ENCODE measurements around the gene KIAA0513. TPM values are rescaled to one million over a fixed set of nuclear protein-coding genes. Genes with fewer than 3 reads are reported as not detected.
"Not testable (repeated sequence)": the region's sequence is repeated elsewhere in the genome, so short reads cannot be mapped to it uniquely, and the experiment has no call there.

Gene KIAA0513
- total RNA-seq, 4 donors from 2014 or later, result 18.5 to 41.3 (median 34.5) TPM

DNA sequence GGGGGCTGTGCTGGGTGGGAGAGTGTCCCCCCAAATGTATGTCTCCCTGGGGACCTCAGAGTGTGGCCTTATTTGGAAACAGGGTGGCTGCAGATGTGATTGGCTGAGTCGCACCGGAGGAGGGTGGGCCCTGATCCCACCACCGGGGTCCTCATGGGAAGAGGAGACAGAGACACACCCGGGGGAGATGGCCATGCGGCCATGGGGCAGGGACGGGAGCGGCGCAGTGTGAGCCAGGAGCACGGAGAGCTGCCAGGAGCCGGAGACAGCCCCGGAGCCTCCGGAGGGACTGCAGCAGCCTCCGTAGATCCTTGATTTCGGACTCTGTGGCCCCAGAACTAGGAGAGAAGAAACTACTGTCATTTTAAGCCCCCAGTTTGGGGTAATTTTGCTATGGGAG is 86.3 kb downstream of the KIAA0513 start:
- DNase-seq, result no peak
- peaks cover 3 to 8% (median 8%) of the 10 kb centered on the region in 4 donors for H3K4me1 ChIP-seq
- H3K9me3 ChIP-seq, result no peaks in the 10 kb centered on the region
- no peak overlapping the region for H3K27ac ChIP-seq
- no peak for TF ChIP-seq EP300 (IDR thresholded peaks at IDR 0.05; ENCODE audit: low read depth)
- TF ChIP-seq POLR2A (IDR thresholded peaks at IDR 0.05), result no peak
- TF ChIP-seq, protein P1, sequence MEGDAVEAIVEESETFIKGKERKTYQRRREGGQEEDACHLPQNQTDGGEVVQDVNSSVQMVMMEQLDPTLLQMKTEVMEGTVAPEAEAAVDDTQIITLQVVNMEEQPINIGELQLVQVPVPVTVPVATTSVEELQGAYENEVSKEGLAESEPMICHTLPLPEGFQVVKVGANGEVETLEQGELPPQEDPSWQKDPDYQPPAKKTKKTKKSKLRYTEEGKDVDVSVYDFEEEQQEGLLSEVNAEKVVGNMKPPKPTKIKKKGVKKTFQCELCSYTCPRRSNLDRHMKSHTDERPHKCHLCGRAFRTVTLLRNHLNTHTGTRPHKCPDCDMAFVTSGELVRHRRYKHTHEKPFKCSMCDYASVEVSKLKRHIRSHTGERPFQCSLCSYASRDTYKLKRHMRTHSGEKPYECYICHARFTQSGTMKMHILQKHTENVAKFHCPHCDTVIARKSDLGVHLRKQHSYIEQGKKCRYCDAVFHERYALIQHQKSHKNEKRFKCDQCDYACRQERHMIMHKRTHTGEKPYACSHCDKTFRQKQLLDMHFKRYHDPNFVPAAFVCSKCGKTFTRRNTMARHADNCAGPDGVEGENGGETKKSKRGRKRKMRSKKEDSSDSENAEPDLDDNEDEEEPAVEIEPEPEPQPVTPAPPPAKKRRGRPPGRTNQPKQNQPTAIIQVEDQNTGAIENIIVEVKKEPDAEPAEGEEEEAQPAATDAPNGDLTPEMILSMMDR (IDR thresholded peaks at IDR 0.05), result no peak
- no peak for TF ChIP-seq POLR2AphosphoS5 (IDR thresholded peaks at IDR 0.05)
- in situ Hi-C loops (cut with MboI; ENCODE audit: low pct_ligation_motif_present in 1 of 4, low pct_unique_long_range_greater_than_20kb in 1 of 4, low sequenced_read_pairs in 3 of 4) (no loop called here), intact Hi-C loops (cut with DNase I; ENCODE audit: low total_unique reads) (loop anchor here (5.0 to 10.0 kb wide), 3 partner anchors 61 to 601 kb away; no protein-coding TSS in a partner anchor)
- no peaks in the 10 kb centered on the region for H3K27me3 ChIP-seq
- no peak overlapping the region for H3K4me3 ChIP-seq
- no peaks in the 10 kb centered on the region for H3K36me3 ChIP-seq
- WGBS, 2 donors (ENCODE audit: low coverage in 1 of 2), result 67 to 80% methylated on average over 6 to 13 of the region's 14 CpGs

GRCh38 chr16:85114909-85115567 is 87.4 kb downstream of the KIAA0513 start:
- peak; percentile 93 for DNase-seq
- Histone ChIP-seq H3K4me1 (peaks cover 3 to 8% (median 8%) of the 10 kb centered on the region in 4 donors), H3K4me3 (peak overlapping the region in 2 of 4 donors; percentile 27 to 44), H3K9me3 (no peaks in the 10 kb centered on the region), H3K27me3 (no peaks in the 10 kb centered on the region), H3K36me3 (no peaks in the 10 kb centered on the region), H3K27ac (peak overlapping the region; percentile 49 to 75 (median 62))
- intact Hi-C loops (cut with DNase I; ENCODE audit: low total_unique reads) (loop anchor here (5.0 to 10.0 kb wide), 3 partner anchors 60 to 600 kb away; no protein-coding TSS in a partner anchor), in situ Hi-C loops (cut with MboI; ENCODE audit: low pct_ligation_motif_present in 1 of 4, low pct_unique_long_range_greater_than_20kb in 1 of 4, low sequenced_read_pairs in 3 of 4) (no loop called here)
- TF ChIP-seq, protein P1 (IDR thresholded peaks at IDR 0.05), result peak; percentile 95 to 98 (median 96)
- TF ChIP-seq POLR2AphosphoS5 (IDR thresholded peaks at IDR 0.05) (no peak), EP300 (IDR thresholded peaks at IDR 0.05; ENCODE audit: low read depth) (no peak), POLR2A (IDR thresholded peaks at IDR 0.05) (no peak)
- WGBS, 2 donors (ENCODE audit: low coverage in 1 of 2), result 8 to 10% methylated on average over 6 to 20 of the region's 20 CpGs

DNA sequence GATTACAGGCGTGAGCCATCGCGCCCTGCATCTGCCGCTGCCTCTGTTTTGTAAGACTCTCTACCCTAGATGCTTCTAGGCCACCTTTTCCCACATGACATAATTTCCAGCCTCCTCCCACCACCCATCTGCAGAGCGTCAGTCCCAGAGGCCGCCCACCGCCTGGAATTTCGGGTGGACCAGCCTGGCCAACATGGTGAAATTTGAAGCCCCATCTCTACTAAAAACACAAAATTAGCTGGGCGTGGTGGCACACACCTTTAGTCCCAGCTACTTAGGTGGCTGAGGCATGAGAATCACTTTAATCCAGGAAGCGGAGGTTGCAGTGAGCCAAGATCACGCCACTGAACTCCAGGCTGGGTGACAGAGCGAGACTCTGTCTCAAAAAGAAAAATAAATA is 89.8 kb downstream of the KIAA0513 start:
- Histone ChIP-seq H3K4me1 (peaks cover 3 to 8% (median 8%) of the 10 kb centered on the region in 4 donors), H3K36me3 (no peaks in the 10 kb centered on the region), H3K27ac (no peak overlapping the region), H3K9me3 (no peaks in the 10 kb centered on the region), H3K27me3 (no peaks in the 10 kb centered on the region), H3K4me3 (no peak overlapping the region)
- no peak for DNase-seq
- WGBS, 2 donors (ENCODE audit: low coverage in 1 of 2), result 85 to 92% methylated on average over 4 to 12 of the region's 12 CpGs
- intact Hi-C loops (cut with DNase I; ENCODE audit: low total_unique reads), result loop anchor here (10.0 kb wide), 2 partner anchors 57 to 597 kb away; no protein-coding TSS in a partner anchor
- in situ Hi-C loops (cut with MboI; ENCODE audit: low pct_ligation_motif_present in 1 of 4, low pct_unique_long_range_greater_than_20kb in 1 of 4, low sequenced_read_pairs in 3 of 4), result no loop called here
- TF ChIP-seq POLR2AphosphoS5 (IDR thresholded peaks at IDR 0.05) (no peak), POLR2A (IDR thresholded peaks at IDR 0.05) (no peak), EP300 (IDR thresholded peaks at IDR 0.05; ENCODE audit: low read depth) (no peak)
- TF ChIP-seq, protein P1 (IDR thresholded peaks at IDR 0.05), result no peak

DNA sequence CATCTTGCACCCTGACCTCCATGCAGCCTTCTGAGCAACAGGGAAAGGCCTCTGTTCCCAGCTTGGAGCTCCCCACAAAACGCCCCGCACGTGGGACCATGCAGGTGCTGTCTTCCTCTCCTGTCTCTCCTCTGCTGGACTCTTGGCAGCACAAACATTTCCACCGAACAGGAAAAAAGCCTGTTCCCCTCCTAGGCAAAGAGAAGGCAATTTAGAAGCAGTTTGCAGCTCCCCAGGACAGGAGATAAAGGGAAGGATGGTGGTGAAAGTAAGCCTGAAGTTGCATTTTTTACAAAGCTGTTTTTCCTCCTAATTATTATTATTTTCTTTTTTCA is 92.4 kb downstream of the KIAA0513 start:
- no peak for TF ChIP-seq EP300 (IDR thresholded peaks at IDR 0.05; ENCODE audit: low read depth)
- TF ChIP-seq POLR2AphosphoS5 (IDR thresholded peaks at IDR 0.05), result no peak
- TF ChIP-seq POLR2A (IDR thresholded peaks at IDR 0.05), result no peak
- TF ChIP-seq, protein P1 (IDR thresholded peaks at IDR 0.05), result no peak
- in situ Hi-C loops (cut with MboI; ENCODE audit: low pct_ligation_motif_present in 1 of 4, low pct_unique_long_range_greater_than_20kb in 1 of 4, low sequenced_read_pairs in 3 of 4), result no loop called here
- no peak for DNase-seq
- Histone ChIP-seq H3K27ac (no peak overlapping the region), H3K4me3 (no peak overlapping the region), H3K9me3 (no peaks in the 10 kb centered on the region), H3K27me3 (no peaks in the 10 kb centered on the region), H3K36me3 (no peaks in the 10 kb centered on the region), H3K4me1 (peaks cover 3 to 5% (median 4%) of the 10 kb centered on the region in 4 donors)
- intact Hi-C loops (cut with DNase I; ENCODE audit: low total_unique reads), result no loop called here
- WGBS, 2 donors (ENCODE audit: low coverage in 1 of 2), result 61 to 81% methylated on average over 4 of the region's 4 CpGs

- DNase-seq; intact Hi-C loops (cut with DNase I; ENCODE audit: low total_unique reads); H3K9me3 ChIP-seq; H3K4me3 ChIP-seq; H3K27me3 ChIP-seq; H3K36me3 ChIP-seq; in situ Hi-C loops (cut with MboI; ENCODE audit: low pct_ligation_motif_present in 1 of 4, low pct_unique_long_range_greater_than_20kb in 1 of 4, low sequenced_read_pairs in 3 of 4): not testable (repeated sequence)
- peaks cover 3 to 13% (median 8%) of the 10 kb centered on the region in 4 donors for H3K4me1 ChIP-seq
- WGBS, 2 donors (ENCODE audit: low coverage in 1 of 2), result 94% methylated on average over 6 of the region's 6 CpGs; no CpG with 5 or more reads in 1 of the 2 donors
- peak overlapping the region; percentile 24 to 63 (median 46) for H3K27ac ChIP-seq
Observed at GRCh38 chr16:85123441-85123840, 95.8 kb downstream of the KIAA0513 start.
